CD4-positive, alpha-beta T cell treated with Interleukin-6 at 100 ng/mL for 8 hours (primary cell): ENCODE results near the gene KLHDC8A.
A peak's percentile ranks its signal among the peaks of the same experiment; 100 is the strongest.

Experiments used
- DNase-seq: peaks from one replicate; pipeline ENCODE4 v3.0.0-alpha.2; 2020; ENCODE audit warnings: mixed read lengths, low spot score

The KLHDC8A gene

GRCh38 chr1:205294175-205294917, 62.4 kb downstream of the KLHDC8A start:
- no peak for DNase-seq

- DNase-seq: no peak
These were observed 63.2 kb downstream of the KLHDC8A start for GRCh38 chr1:205293350-205294074.

GRCh38 chr1:205291596-205291995, 65.1 kb downstream of the KLHDC8A start:
- no peak for DNase-seq

GRCh38 chr1:205287767-205288559, 68.8 kb downstream of the KLHDC8A start:
- DNase-seq: peak; percentile 91

- DNase-seq: no peak
These were observed 69.6 kb downstream of the KLHDC8A start for GRCh38 chr1:205287076-205287475.

- peak; percentile 69 for DNase-seq
These were observed 70.3 kb downstream of the KLHDC8A start for GRCh38 chr1:205286335-205286950.
